CD8-positive, alpha-beta memory T cell (primary cell): ENCODE results near the gene NUBP2. TPM values are rescaled to one million over a fixed set of nuclear protein-coding genes. Genes with fewer than 3 reads are reported as not detected.

Experiments used
- CTCF ChIA-PET: fragments of 350-600 bp; sonication (Branson Sonifier 250); formaldehyde crosslinking; loops from one replicate; lab custom pipeline; 2021; ENCODE audit warnings: antibody characterized with exemption; lab: Charles Lee
- POLR2A ChIA-PET: fragments of 350-600 bp; sonication (Branson Sonifier 250); formaldehyde crosslinking; loops from one replicate; lab custom pipeline; 2021; ENCODE audit warnings: antibody characterized with exemption; lab: Charles Lee
- DNase-seq, 5 donors: peaks; one replicate each; pipeline versions ENCODE4 v3.0.0 to v3.0.0-alpha.2; 2020 to 2022; ENCODE audit warnings: mixed read lengths in 1 of 5
- H3K27ac ChIP-seq: one replicate; pipeline ENCODE4 v1.7.0; 2013; ENCODE audit warnings: low read depth, mild to moderate bottlenecking, low read length, moderate library complexity
- H3K27me3 ChIP-seq: 2 replicates; pipeline ENCODE4 v1.7.0; 2013; ENCODE audit warnings: low read length, mild to moderate bottlenecking; ENCODE audit not compliant: insufficient read depth, poor library complexity, severe bottlenecking
- H3K36me3 ChIP-seq: 2 replicates; pipeline ENCODE4 v1.7.0; 2013; ENCODE audit warnings: mild to moderate bottlenecking, low read length, moderate library complexity; ENCODE audit not compliant: insufficient read depth
- H3K4me1 ChIP-seq: 2 replicates; pipeline ENCODE4 v1.7.0; 2013; ENCODE audit warnings: mild to moderate bottlenecking, low read length, moderate library complexity; ENCODE audit not compliant: insufficient read depth
- H3K4me3 ChIP-seq: 2 replicates; pipeline ENCODE4 v1.7.0; 2013; ENCODE audit warnings: mild to moderate bottlenecking, low read length
- H3K9me3 ChIP-seq: 2 replicates; pipeline ENCODE4 v1.7.0; 2013; ENCODE audit warnings: mild to moderate bottlenecking, low read length
- H3K27ac Mint-ChIP-seq, 8 donors: one replicate each; pipeline ENCODE4 v1.8.0; 2020 to 2021; ENCODE audit warnings: mixed read lengths in 8 of 8, mild to moderate bottlenecking in 6 of 8, inconsistent platforms in 3 of 8, moderate library complexity in 3 of 8
- H3K27me3 Mint-ChIP-seq, 2 donors: one replicate each; pipeline ENCODE4 v1.8.0; 2020 to 2021; ENCODE audit warnings: mixed read lengths in 2 of 2, mild to moderate bottlenecking in 1 of 2, moderate library complexity in 1 of 2
- H3K36me3 Mint-ChIP-seq, 3 donors: one replicate each; pipeline ENCODE4 v1.8.0; 2020 to 2021; ENCODE audit warnings: mixed read lengths in 3 of 3, inconsistent platforms in 1 of 3, mild to moderate bottlenecking in 1 of 3
- H3K4me1 Mint-ChIP-seq, 3 donors: one replicate each; pipeline ENCODE4 v1.8.0; 2020 to 2021; ENCODE audit warnings: mixed read lengths in 3 of 3, inconsistent platforms in 1 of 3, mild to moderate bottlenecking in 1 of 3
- H3K4me3 Mint-ChIP-seq, 7 donors: one replicate each; pipeline ENCODE4 v1.8.0; 2020 to 2021; ENCODE audit warnings: mixed read lengths in 7 of 7, mild to moderate bottlenecking in 6 of 7, moderate library complexity in 4 of 7, inconsistent platforms in 2 of 7
- H3K9me3 Mint-ChIP-seq, 5 donors: one replicate each; pipeline ENCODE4 v1.8.0; 2020 to 2022; ENCODE audit warnings: mixed read lengths in 5 of 5, mild to moderate bottlenecking in 3 of 5, moderate library complexity in 2 of 5, inconsistent platforms in 1 of 5
- polyA plus RNA-seq: library from polyadenylated mRNA; unstranded; fragments of 300-500 nt; fragmentation: Illumina TruSeq; gene quantifications from one replicate; pipeline ENCODE4 v1.2.3, GENCODE V29; 2021
- total RNA-seq, 2 experiments: library from RNA; stranded (reverse); gene quantifications; one replicate each; pipeline ENCODE4 v1.2.3, GENCODE V29; 2021

Gene NUBP2
- total RNA-seq (10 to 100 TPM; 73.9 to 82.8 TPM), polyA plus RNA-seq (96.6 TPM)

GRCh38 chr16:1782408-1783264 is at the start of gene NUBP2, which contains the start of gene SPSB3:
NUBP2 (plus strand) TSS chr16:1782960; CDS start chr16:1783021, 61 bp downstream.
SPSB3 (minus strand) TSS chr16:1782571; CDS start chr16:1781483, 1,088 bp downstream.
- peak; percentile 98 to 99 (median 98) for DNase-seq
- no peaks in the 10 kb centered on the region for H3K27me3 ChIP-seq
- H3K36me3 ChIP-seq: peaks cover 9% of the 10 kb centered on the region
- H3K4me3 ChIP-seq: peak within 1 kb of the TSS; percentile 82
- no peaks in the 10 kb centered on the region for H3K9me3 ChIP-seq
- CTCF ChIA-PET: interaction anchor here (0.8 to 3.5 kb wide), 12 partner anchors 9 to 362 kb away, joined by 3 to 24 read pairs (median 4); partner anchors contain the start of genes EME2, FAHD1, HAGH and MAPK8IP3
- H3K27ac ChIP-seq: peak within 1 kb of the TSS; percentile 86
- Mint-ChIP-seq H3K27me3 (peaks cover 0 to 2% of the 10 kb centered on the region in 2 donors), H3K4me3 (peak within 1 kb of the TSS; percentile 89 to 96 (median 92)), H3K27ac (peak within 1 kb of the TSS; percentile 87 to 97 (median 92)), H3K9me3 (no peaks in the 10 kb centered on the region), H3K4me1 (peaks cover 18 to 53% (median 26%) of the 10 kb centered on the region in 3 donors), H3K36me3 (peaks cover 0 to 46% (median 0%) of the 10 kb centered on the region in 3 donors)
- POLR2A ChIA-PET: interaction anchor here (0.5 to 3.1 kb wide), 19 partner anchors 9 to 432 kb away, joined by 3 to 52 read pairs (median 7); partner anchors contain the start of genes EME2, FAHD1, HAGH and JPT2
- H3K4me1 ChIP-seq: peaks cover 35% of the 10 kb centered on the region

GRCh38 chr16:1734123-1734522 is 48.6 kb upstream of the NUBP2 start:
- peaks cover 0 to 4% (median 0%) of the 10 kb centered on the region in 3 donors for H3K4me1 Mint-ChIP-seq
- Histone ChIP-seq H3K9me3 (no peaks in the 10 kb centered on the region), H3K36me3 (peaks cover 7% of the 10 kb centered on the region), H3K4me1 (no peaks in the 10 kb centered on the region), H3K27me3 (no peaks in the 10 kb centered on the region), H3K4me3 (no peak overlapping the region), H3K27ac (no peak overlapping the region)
- ChIA-PET POLR2A (no interaction called here), CTCF (no interaction called here)
- DNase-seq: no peak
- peak overlapping the region in 1 of 8 donors; percentile 28 for H3K27ac Mint-ChIP-seq
- H3K36me3 Mint-ChIP-seq: peaks cover 0 to 37% (median 3%) of the 10 kb centered on the region in 3 donors
- no peaks in the 10 kb centered on the region for H3K27me3 Mint-ChIP-seq
- no peaks in the 10 kb centered on the region for H3K9me3 Mint-ChIP-seq
- no peak overlapping the region for H3K4me3 Mint-ChIP-seq

- H3K4me3 Mint-ChIP-seq: no peak overlapping the region
- H3K9me3 Mint-ChIP-seq: no peaks in the 10 kb centered on the region
- DNase-seq: no peak
- H3K36me3 Mint-ChIP-seq: peaks cover 0 to 30% (median 3%) of the 10 kb centered on the region in 3 donors
- no peaks in the 10 kb centered on the region for H3K27me3 ChIP-seq
- H3K36me3 ChIP-seq: peaks cover 7% of the 10 kb centered on the region
- POLR2A ChIA-PET: no interaction called here
- H3K4me1 Mint-ChIP-seq: peaks cover 0 to 4% (median 0%) of the 10 kb centered on the region in 3 donors
- H3K9me3 ChIP-seq: no peaks in the 10 kb centered on the region
- H3K27ac Mint-ChIP-seq: peak overlapping the region in 1 of 8 donors; percentile 28
- no peak overlapping the region for H3K27ac ChIP-seq
- H3K4me3 ChIP-seq: no peak overlapping the region
- H3K27me3 Mint-ChIP-seq: no peaks in the 10 kb centered on the region
- CTCF ChIA-PET: no interaction called here
- H3K4me1 ChIP-seq: no peaks in the 10 kb centered on the region
Measured at GRCh38 chr16:1734816-1735215, 47.9 kb upstream of the NUBP2 start.

GRCh38 chr16:1740234-1740633 is 42.5 kb upstream of the NUBP2 start:
- H3K9me3 Mint-ChIP-seq: no peaks in the 10 kb centered on the region
- Histone ChIP-seq H3K36me3 (no peaks in the 10 kb centered on the region), H3K4me1 (no peaks in the 10 kb centered on the region), H3K9me3 (no peaks in the 10 kb centered on the region), H3K4me3 (no peak overlapping the region), H3K27me3 (no peaks in the 10 kb centered on the region), H3K27ac (no peak overlapping the region)
- CTCF ChIA-PET: no interaction called here
- no peak for DNase-seq
- H3K36me3 Mint-ChIP-seq: peaks cover 0 to 25% (median 4%) of the 10 kb centered on the region in 3 donors
- H3K4me1 Mint-ChIP-seq: no peaks in the 10 kb centered on the region
- H3K4me3 Mint-ChIP-seq: no peak overlapping the region
- POLR2A ChIA-PET: no interaction called here
- H3K27ac Mint-ChIP-seq: no peak overlapping the region
- H3K27me3 Mint-ChIP-seq: no peaks in the 10 kb centered on the region

GRCh38 chr16:1740781-1741490 is 41.8 kb upstream of the NUBP2 start:
- H3K27me3 Mint-ChIP-seq: no peaks in the 10 kb centered on the region
- H3K27ac Mint-ChIP-seq: peak overlapping the region in 1 of 8 donors; percentile 63
- CTCF ChIA-PET: no interaction called here
- no peaks in the 10 kb centered on the region for H3K9me3 ChIP-seq
- no peaks in the 10 kb centered on the region for H3K4me1 Mint-ChIP-seq
- DNase-seq: no peak
- no peaks in the 10 kb centered on the region for H3K36me3 ChIP-seq
- H3K36me3 Mint-ChIP-seq: peaks cover 0 to 31% (median 4%) of the 10 kb centered on the region in 3 donors
- no peaks in the 10 kb centered on the region for H3K4me1 ChIP-seq
- H3K4me3 Mint-ChIP-seq: no peak overlapping the region
- no peaks in the 10 kb centered on the region for H3K9me3 Mint-ChIP-seq
- no peaks in the 10 kb centered on the region for H3K27me3 ChIP-seq
- no peak overlapping the region for H3K27ac ChIP-seq
- no peak overlapping the region for H3K4me3 ChIP-seq
- POLR2A ChIA-PET: no interaction called here

GRCh38 chr16:1741553-1742165 is 41.1 kb upstream of the NUBP2 start:
- peaks cover 0 to 33% (median 4%) of the 10 kb centered on the region in 3 donors for H3K36me3 Mint-ChIP-seq

GRCh38 chr16:1743376-1744337 is 39.1 kb upstream of the NUBP2 start:
- H3K4me1 Mint-ChIP-seq: no peaks in the 10 kb centered on the region
- no peak overlapping the region for H3K4me3 Mint-ChIP-seq
- H3K27ac Mint-ChIP-seq: no peak overlapping the region
- Histone ChIP-seq H3K27ac (no peak overlapping the region), H3K4me1 (no peaks in the 10 kb centered on the region), H3K4me3 (no peak overlapping the region), H3K36me3 (peaks cover 6% of the 10 kb centered on the region), H3K9me3 (no peaks in the 10 kb centered on the region), H3K27me3 (no peaks in the 10 kb centered on the region)
- CTCF ChIA-PET: no interaction called here
- H3K9me3 Mint-ChIP-seq: no peaks in the 10 kb centered on the region
- DNase-seq: no peak
- H3K36me3 Mint-ChIP-seq: peaks cover 0 to 49% (median 4%) of the 10 kb centered on the region in 3 donors
- POLR2A ChIA-PET: no interaction called here
- H3K27me3 Mint-ChIP-seq: no peaks in the 10 kb centered on the region

More at GRCh38 chr16:1741553-1742165, 41.1 kb upstream of the NUBP2 start:
- DNase-seq: no peak
- Mint-ChIP-seq H3K4me1 (no peaks in the 10 kb centered on the region), H3K9me3 (no peaks in the 10 kb centered on the region), H3K27ac (no peak overlapping the region), H3K27me3 (no peaks in the 10 kb centered on the region), H3K4me3 (no peak overlapping the region)
- Histone ChIP-seq H3K27ac (no peak overlapping the region), H3K4me3 (no peak overlapping the region), H3K9me3 (no peaks in the 10 kb centered on the region), H3K27me3 (no peaks in the 10 kb centered on the region), H3K4me1 (no peaks in the 10 kb centered on the region), H3K36me3 (no peaks in the 10 kb centered on the region)
- POLR2A ChIA-PET: no interaction called here
- CTCF ChIA-PET: no interaction called here
